Suprapubic skin (tissue), 4 donors: ENCODE measurements around the gene CDK13. TPM values are rescaled to one million over a fixed set of nuclear protein-coding genes. Genes with fewer than 3 reads are reported as not detected.

Source experiments
- DNase-seq, 2 donors: peaks; one replicate each; pipeline ENCODE4 v3.0.0-alpha.2; 2019; ENCODE audit warnings: low spot score in 2 of 2
- H3K27ac ChIP-seq: fragments of 200-600 bp; sonication (generic); one replicate; pipeline ENCODE4 v1.5.1; 2019
- H3K27me3 ChIP-seq: fragments of 200-600 bp; sonication (generic); one replicate; pipeline ENCODE4 v1.5.1; 2019
- H3K36me3 ChIP-seq: fragments of 200-600 bp; sonication (generic); one replicate; pipeline ENCODE4 v1.5.1; 2019
- H3K4me1 ChIP-seq: fragments of 200-600 bp; sonication (generic); one replicate; pipeline ENCODE4 v1.5.1; 2019
- H3K4me3 ChIP-seq: fragments of 200-600 bp; sonication (generic); one replicate; pipeline ENCODE4 v1.5.1; 2019; ENCODE audit warnings: mild to moderate bottlenecking
- H3K9me3 ChIP-seq: fragments of 200-600 bp; sonication (generic); one replicate; pipeline ENCODE4 v1.5.1; 2019
- EP300 ChIP-seq: sonication (generic); formaldehyde crosslinking; IDR thresholded peaks from one replicate; pipeline ENCODE4 v1.6.1; 2017; ENCODE audit warnings: antibody characterized with exemption
- POLR2A ChIP-seq, 2 donors: fragments of 450-650 bp; IDR thresholded peaks; one replicate each; pipeline ENCODE4 v1.6.1; 2017; ENCODE audit warnings: antibody characterized with exemption in 2 of 2, mild to moderate bottlenecking in 2 of 2, moderate library complexity in 2 of 2
- POLR2AphosphoS5 ChIP-seq, 3 donors: sonication (generic); formaldehyde crosslinking; IDR thresholded peaks; one replicate each; pipeline ENCODE4 v1.6.1; 2017; ENCODE audit warnings: antibody characterized with exemption in 3 of 3
- WGBS: methylation state at CpG from one replicate; pipeline ENCODE4 v1.1.5; 2018; 5-methylcytosine and 5-hydroxymethylcytosine counted together
- total RNA-seq, 4 donors: library from RNA; depleted of rRNA; stranded (reverse); fragments of >200 nt; gene quantifications; one replicate each; pipeline ENCODE4 v1.1.0, GENCODE V29; 2016
- TF ChIP-seq, protein P1 (sequence below), 2 donors: fragments of 200-600 bp in 1 of 2; fragments of 450-650 bp in 1 of 2; sonication (generic) in 1 of 2; IDR thresholded peaks; one replicate each; pipeline ENCODE4 v1.5.1; 2016 to 2019; ENCODE audit warnings: antibody characterized with exemption in 2 of 2, mild to moderate bottlenecking in 1 of 2, moderate library complexity in 1 of 2

CDK13 gene
- total RNA-seq, 4 donors from 2014 or later, result 47.1 to 123 (median 75.5) TPM

DNA sequence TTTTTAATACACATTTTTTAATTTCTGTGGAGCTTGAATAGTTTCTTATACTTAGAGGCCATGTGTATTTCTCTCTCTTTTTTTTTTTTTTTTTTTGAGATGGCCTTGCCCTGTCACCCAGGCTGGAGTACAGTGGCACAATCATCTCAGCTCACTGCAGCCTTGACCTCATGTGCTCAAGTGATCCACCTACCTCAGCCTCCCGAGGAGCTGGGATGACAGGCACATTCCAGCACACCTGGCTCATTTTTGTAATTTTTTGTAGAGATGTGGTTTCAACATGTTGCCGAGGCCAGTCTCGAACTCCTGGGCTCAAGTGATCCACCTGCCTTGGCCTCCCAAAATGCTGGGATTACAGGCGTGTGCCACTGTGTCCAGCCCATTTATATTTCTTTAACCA, 64.3 kb downstream of the CDK13 start:
- WGBS, result 85% methylated on average over 4 of the region's 4 CpGs
- Histone ChIP-seq H3K36me3 (peaks cover 15% of the 10 kb centered on the region), H3K4me1 (peaks cover 8% of the 10 kb centered on the region), H3K27ac (no peak overlapping the region), H3K9me3 (no peaks in the 10 kb centered on the region), H3K27me3 (no peaks in the 10 kb centered on the region), H3K4me3 (no peak overlapping the region)
- no peak for TF ChIP-seq POLR2A (IDR thresholded peaks at IDR 0.05)
- TF ChIP-seq EP300, result no peak
- TF ChIP-seq, protein P1, sequence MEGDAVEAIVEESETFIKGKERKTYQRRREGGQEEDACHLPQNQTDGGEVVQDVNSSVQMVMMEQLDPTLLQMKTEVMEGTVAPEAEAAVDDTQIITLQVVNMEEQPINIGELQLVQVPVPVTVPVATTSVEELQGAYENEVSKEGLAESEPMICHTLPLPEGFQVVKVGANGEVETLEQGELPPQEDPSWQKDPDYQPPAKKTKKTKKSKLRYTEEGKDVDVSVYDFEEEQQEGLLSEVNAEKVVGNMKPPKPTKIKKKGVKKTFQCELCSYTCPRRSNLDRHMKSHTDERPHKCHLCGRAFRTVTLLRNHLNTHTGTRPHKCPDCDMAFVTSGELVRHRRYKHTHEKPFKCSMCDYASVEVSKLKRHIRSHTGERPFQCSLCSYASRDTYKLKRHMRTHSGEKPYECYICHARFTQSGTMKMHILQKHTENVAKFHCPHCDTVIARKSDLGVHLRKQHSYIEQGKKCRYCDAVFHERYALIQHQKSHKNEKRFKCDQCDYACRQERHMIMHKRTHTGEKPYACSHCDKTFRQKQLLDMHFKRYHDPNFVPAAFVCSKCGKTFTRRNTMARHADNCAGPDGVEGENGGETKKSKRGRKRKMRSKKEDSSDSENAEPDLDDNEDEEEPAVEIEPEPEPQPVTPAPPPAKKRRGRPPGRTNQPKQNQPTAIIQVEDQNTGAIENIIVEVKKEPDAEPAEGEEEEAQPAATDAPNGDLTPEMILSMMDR (IDR thresholded peaks at IDR 0.05), result no peak
- no peak for TF ChIP-seq POLR2AphosphoS5 (IDR thresholded peaks at IDR 0.05)
- DNase-seq, result no peak

GRCh38 chr7:40015790-40016296, 65.8 kb downstream of the CDK13 start:
- Histone ChIP-seq H3K27me3 (no peaks in the 10 kb centered on the region), H3K27ac (no peak overlapping the region), H3K4me3 (no peak overlapping the region), H3K4me1 (peaks cover 8% of the 10 kb centered on the region), H3K36me3 (peaks cover 9% of the 10 kb centered on the region), H3K9me3 (no peaks in the 10 kb centered on the region)
- WGBS, result 20% methylated on average over 4 of the region's 4 CpGs
- no peak for DNase-seq
- TF ChIP-seq, protein P1 (IDR thresholded peaks at IDR 0.05), result no peak
- no peak for TF ChIP-seq POLR2A (IDR thresholded peaks at IDR 0.05)
- no peak for TF ChIP-seq POLR2AphosphoS5 (IDR thresholded peaks at IDR 0.05)
- TF ChIP-seq EP300, result no peak

- no peak for DNase-seq
These were observed 69.5 kb downstream of the CDK13 start for GRCh38 chr7:40019558-40019957.

GRCh38 chr7:40024048-40024447, 74.0 kb downstream of the CDK13 start:
- WGBS, result 88% methylated on average over 5 of the region's 5 CpGs
- H3K27me3 ChIP-seq, result no peaks in the 10 kb centered on the region
- H3K36me3 ChIP-seq, result peaks cover 18% of the 10 kb centered on the region
- H3K4me3 ChIP-seq, result no peak overlapping the region
- H3K4me1 ChIP-seq, result no peaks in the 10 kb centered on the region
- no peak for DNase-seq
- no peak for TF ChIP-seq POLR2AphosphoS5 (IDR thresholded peaks at IDR 0.05)
- no peak for TF ChIP-seq EP300
- no peak for TF ChIP-seq POLR2A (IDR thresholded peaks at IDR 0.05)
- TF ChIP-seq, protein P1 (IDR thresholded peaks at IDR 0.05), result no peak
- no peak overlapping the region for H3K27ac ChIP-seq
- H3K9me3 ChIP-seq, result no peaks in the 10 kb centered on the region

More at GRCh38 chr7:40019558-40019957, 69.5 kb downstream of the CDK13 start:
- Histone ChIP-seq H3K27me3 (no peaks in the 10 kb centered on the region), H3K4me3 (no peak overlapping the region), H3K9me3 (no peaks in the 10 kb centered on the region), H3K4me1 (peaks cover 8% of the 10 kb centered on the region), H3K36me3 (peaks cover 16% of the 10 kb centered on the region), H3K27ac (no peak overlapping the region)
- TF ChIP-seq POLR2AphosphoS5 (IDR thresholded peaks at IDR 0.05) (no peak), EP300 (no peak), POLR2A (IDR thresholded peaks at IDR 0.05) (no peak)
- TF ChIP-seq, protein P1 (IDR thresholded peaks at IDR 0.05), result no peak
- 84% methylated on average over 4 of the region's 4 CpGs for WGBS

DNA sequence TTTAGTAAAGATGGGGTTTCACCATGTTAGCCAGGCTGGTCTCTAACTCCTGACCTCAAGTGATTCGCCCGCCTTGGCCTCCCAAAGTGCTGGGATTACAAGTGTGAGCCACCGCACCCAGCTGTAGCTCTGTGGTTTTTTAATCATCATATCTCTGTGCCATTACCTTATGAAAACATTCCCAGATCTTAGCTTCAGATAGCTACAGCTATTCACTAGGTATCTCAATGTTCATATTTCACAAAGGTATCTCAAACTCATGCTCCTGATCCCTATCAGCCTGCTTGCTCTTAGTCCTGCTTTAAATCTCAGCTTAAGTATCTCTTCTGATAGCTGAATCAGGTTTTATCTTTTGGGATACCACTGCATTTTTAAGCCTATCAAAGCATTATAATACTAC, 74.8 kb downstream of the CDK13 start:
- DNase-seq, result no peak
- TF ChIP-seq EP300, result no peak
- TF ChIP-seq POLR2AphosphoS5 (IDR thresholded peaks at IDR 0.05), result no peak
- TF ChIP-seq, protein P1 (IDR thresholded peaks at IDR 0.05), result no peak
- TF ChIP-seq POLR2A (IDR thresholded peaks at IDR 0.05), result no peak
- 96% methylated on average over 3 of the region's 3 CpGs for WGBS
- Histone ChIP-seq H3K4me3 (no peak overlapping the region), H3K27me3 (no peaks in the 10 kb centered on the region), H3K27ac (no peak overlapping the region), H3K36me3 (peaks cover 18% of the 10 kb centered on the region), H3K9me3 (no peaks in the 10 kb centered on the region), H3K4me1 (no peaks in the 10 kb centered on the region)
